WTC11 (cell line): ENCODE data around the gene HYI.

Experiments used
- HMGXB4 ChIP-seq: sonication (generic); formaldehyde crosslinking; IDR thresholded peaks from 2 replicates; pipeline ENCODE4 v1.8.1; 2023; ENCODE audit warnings: mild to moderate bottlenecking, moderate library complexity, missing genetic modification reagents
- NR2C2 ChIP-seq: sonication (generic); formaldehyde crosslinking; IDR thresholded peaks from 2 replicates; pipeline ENCODE4 v1.8.0; 2022; ENCODE audit warnings: mild to moderate bottlenecking, missing genetic modification reagents
- TCF7 ChIP-seq: sonication (generic); formaldehyde crosslinking; IDR thresholded peaks from 2 replicates; pipeline ENCODE4 v1.8.0; 2022; ENCODE audit warnings: mild to moderate bottlenecking, low read depth, missing genetic modification reagents, moderate library complexity
- ZNF219 ChIP-seq: sonication (generic); formaldehyde crosslinking; IDR thresholded peaks from 2 replicates; pipeline ENCODE4 v1.8.0; 2023; ENCODE audit warnings: missing genetic modification reagents, mild to moderate bottlenecking, borderline replicate concordance

GRCh38 chr1:43439781-43440180 is 13.9 kb downstream of the HYI start:
- no peak for TF ChIP-seq ZNF219
- no peak for TF ChIP-seq TCF7 (CRISPR knock-in tag)
- TF ChIP-seq NR2C2 (CRISPR knock-in tag), result no peak
- TF ChIP-seq HMGXB4 (CRISPR knock-in tag), result no peak
